GM21723 (cell line): ENCODE measurements around the gene CFAP100.

Experiments used
- ATAC-seq: cut with Tn5 transposase; IDR thresholded peaks from one replicate; pipeline ENCODE4 v1.9.1; 2021; ENCODE audit warnings: mild to moderate bottlenecking, moderate library complexity; ENCODE audit not compliant: unreplicated experiment

Gene CFAP100

DNA sequence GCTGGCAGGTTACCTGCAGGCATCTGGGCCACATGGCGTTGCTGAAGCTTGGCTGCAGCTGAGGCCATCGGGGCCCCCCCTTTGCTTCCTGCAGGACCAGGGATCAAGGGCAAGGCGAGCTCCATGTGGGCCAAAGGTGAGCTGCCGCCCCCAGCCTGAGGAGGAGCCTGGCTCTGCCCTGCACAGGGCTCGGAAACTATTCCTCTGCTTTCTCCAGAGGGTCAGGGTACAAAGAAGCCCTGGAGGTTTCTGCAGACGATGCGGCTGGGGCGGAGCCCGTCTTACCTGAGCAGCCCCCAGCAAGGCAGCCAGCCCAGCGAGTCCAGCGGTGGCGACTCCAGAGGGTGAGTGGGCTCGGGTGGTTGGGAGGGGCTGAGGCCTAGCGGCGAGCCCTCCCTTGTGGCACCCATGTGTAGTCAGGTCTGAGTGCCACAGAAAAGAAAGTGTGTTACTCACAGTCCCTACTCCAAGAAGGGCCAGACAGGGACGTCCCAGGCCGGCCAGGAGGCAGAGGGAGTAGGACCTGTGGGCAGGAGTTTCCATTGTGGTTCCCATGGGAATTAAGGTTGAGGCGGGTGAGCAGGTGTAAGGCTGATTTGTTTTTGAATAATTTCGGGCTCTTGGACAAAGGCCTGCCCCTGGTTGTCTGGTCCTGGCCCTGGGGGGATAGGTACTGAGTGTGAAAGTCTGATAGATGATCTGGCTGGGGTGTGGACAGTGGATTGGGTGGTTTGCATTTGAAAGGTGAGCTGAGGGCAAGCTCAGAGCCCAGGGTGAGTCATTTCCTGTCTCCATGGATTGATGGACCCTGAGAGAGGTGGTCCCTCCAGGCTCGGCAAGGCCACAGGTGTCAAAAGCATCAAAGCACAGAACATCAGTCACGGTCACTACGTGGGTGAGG, 25.4 kb downstream of the CFAP100 start:
- no peak for ATAC-seq

DNA sequence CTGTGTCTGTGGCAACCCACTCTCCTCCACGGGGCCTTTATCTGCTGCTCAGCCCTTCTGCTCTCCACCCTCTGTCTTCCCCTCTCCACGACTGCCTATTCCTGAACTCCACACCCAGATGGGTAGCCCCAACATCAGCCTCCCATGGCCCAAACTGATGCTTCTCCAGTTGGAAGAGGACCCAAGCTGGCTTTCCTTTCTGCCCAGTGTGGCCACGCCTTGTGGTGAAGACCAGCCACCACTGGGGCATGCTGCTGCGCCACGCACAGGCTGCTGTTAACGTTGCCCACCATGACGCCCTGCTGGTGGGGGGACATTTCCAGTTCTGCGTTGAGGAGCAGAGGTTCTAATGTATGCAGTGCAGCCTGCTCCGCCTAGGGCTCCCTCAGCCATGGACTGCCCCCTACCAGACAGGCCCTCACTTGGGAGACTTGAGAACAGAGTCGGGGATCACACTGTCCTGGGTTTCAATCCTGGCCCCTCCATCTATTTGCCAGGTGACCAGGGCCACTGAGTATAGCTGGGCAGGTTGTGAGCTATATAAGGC, 26.9 kb downstream of the CFAP100 start:
- ATAC-seq: no peak

DNA sequence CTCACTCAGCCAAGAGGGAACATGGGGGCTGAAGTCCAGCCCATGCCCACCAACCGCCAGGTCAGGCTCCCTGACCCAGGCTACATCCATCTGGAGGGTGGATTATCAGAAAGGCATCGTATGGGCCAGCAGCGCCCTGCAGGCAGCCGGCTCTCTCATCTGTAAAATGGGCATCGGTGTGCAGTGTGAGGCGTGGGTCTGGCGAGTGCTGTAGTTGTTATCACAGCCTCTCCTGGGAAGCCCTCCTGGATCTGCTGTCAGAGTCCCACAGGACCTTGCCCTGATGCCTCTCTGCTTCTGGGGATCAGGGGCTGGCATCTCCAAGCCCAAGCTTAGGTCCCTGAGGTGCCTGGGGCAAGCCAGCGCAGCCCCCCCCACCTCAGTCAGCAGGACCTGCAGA, 27.4 kb downstream of the CFAP100 start:
- ATAC-seq: no peak

DNA sequence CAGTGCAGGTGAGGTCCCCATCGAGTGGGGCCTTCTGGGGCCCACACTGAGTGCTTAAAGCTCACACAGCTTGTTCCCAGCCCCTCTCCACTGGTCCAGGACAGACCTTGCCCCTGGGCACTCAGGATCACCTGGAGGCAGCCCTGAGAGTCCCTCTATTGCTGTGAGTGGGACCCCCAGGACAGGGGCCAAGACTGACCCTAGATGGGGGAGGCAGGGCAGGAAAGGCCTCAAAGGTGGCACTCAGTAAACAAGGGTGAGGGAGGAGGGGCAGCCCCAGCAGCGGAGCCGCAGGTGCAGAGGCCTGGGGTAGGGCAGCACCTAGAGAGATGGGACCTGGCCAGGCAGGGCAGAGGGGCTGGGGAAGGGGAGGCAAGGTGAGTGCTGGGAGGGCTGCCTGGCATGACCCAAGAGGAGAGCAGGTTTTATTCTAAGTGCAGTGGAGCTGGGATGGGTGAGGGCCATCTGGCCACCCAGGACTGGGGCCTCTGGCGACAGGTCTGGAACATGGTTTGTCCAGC, 27.9 kb downstream of the CFAP100 start:
- ATAC-seq: no peak

DNA sequence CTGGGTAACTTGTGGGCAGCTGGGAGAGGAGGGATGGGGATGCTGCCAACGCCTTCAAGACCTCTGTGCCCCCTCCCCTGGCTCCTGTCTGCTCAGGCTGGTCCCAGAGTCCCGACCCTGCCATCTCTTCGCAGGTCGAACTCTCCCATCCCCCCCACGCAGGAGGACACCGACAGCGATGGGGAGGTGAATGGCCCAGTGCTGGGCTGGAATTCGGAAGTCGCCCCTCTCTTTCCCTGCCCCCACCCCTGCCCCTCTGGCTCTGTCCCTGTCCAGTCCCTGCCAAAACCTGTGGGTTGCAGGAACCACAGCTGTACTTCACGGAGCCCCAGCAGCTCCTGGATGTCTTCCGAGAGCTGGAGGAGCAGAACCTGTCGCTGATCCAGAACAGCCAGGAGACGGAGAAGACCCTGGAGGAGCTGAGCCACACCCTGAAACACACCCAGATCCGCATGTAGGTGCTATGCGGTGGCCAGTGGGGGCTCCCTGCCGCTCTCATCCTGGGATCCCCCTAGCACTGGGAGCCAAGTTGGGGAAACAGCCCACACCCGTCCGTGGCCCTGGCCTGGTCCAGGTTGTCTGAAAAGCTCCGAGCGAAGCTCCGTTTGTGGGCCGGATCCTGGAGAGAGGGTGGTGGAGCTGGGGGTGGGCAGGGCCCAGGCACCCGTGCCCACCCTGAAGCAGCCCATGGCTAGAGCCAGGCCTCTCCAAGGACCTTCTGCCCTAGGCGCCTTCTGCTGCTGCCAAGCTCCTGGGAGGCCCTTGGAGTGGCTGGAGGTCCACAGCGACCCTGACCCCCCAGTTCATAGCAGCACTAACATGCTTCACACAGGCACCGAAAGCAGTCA, 28.7 kb downstream of the CFAP100 start:
- no peak for ATAC-seq

DNA sequence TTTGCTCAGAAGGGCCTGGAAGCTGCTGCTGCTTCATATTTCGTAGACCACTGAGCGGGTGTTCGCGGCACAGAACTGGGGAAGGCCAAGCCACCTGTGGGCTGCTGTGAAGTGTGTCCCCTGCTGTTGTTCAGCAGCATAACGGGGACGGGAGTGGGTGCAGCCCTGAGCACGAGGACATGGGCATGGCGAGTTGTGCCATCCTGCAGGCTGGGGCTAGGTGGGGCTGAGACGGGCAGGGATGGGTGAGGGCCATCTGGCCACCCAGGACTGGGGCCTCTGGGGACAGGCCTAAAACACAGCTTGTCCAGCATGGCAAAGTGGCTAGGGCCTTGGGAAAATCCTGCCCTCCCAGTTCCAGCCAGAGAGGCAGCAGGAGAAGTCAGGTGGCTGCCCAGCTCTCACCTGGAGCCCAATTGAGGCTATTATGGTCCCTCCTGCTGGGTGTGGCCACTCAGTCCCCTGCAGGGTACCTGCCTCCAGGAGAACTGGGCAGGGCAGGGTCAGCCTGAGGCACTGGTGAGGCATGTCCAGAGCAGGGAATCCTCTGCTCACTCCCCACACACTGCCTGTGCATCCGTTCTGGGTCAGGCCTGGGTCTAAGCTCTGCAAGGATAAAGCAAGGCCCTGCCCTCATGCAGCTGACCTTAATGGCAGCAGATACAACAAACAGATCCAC, 29.5 kb downstream of the CFAP100 start:
- ATAC-seq: no peak

DNA sequence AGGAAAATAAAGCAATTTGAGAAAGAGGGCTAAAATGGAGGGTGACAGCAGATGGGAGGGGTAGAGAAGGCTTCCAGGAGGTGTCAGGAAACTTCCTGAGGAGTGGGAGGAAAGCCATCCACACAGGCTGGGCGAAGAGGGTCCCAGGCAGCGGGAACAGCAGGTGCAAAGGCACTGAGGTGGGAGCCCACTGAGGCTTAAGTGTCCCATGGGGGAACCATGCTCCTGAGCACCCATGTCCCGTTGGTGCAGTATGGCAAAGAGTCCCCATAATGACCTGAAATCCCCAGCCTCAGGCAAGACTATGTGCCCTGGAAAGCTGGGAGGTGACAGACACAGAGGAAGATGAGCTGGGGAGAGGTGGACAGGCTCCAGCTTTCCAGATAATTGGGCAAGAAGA, 30.0 kb downstream of the CFAP100 start:
- ATAC-seq: no peak

DNA sequence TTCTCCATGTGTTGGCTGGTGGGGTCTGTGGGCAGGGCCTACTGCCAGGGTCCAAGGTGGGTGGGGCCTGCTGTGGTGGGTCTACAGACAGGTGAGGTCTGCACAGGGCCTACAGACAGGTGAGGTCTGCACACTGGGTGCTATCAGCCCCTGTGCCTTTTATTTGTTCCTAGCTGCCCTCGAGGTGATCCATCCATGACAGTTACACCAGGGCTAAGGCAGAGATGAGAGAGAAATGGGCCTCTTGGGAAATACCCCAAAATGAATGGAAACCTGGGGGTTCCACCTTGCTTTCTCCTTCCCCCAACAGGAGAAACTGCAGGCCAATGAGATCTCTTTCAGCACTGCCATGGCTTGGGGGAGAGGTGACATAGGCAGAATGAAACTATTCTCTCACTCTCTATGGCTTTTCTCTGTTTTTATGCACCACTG, 36.4 kb downstream of the CFAP100 start:
- peak; percentile 80 for ATAC-seq

DNA sequence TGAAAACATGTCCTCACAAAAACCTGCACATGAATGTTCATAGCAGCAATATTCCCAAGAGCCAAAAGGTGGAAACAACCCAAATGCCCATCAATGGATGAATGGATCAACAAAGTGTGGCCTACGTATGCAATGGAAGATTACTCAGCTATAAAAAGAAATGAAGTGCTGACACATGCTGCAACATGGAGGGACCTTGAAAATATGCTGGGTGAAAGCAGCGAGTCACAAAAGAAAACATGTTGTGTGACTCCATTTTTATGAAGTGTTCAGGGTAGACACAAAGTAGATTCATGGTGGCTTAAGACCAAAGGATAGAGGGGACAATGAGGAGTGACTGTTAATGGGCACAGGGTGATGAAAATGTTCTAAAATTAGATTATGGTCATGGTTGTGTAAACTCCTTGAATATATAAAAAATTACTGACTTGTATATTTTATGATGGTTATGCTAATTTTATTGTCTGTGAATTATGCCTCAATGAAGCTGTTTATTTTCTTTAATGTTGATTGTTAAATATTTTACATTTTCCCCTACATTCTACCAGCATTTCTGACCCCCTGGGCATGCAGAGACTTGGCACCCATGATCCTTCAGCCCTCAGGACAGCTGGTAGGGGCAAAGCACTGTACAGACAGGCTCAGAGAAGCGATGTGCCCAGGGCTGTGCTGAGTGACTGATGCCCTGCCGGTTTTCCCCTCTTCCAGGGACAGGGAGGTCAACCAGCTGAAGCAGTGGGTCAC, 37.8 kb downstream of the CFAP100 start:
- no peak for ATAC-seq

DNA sequence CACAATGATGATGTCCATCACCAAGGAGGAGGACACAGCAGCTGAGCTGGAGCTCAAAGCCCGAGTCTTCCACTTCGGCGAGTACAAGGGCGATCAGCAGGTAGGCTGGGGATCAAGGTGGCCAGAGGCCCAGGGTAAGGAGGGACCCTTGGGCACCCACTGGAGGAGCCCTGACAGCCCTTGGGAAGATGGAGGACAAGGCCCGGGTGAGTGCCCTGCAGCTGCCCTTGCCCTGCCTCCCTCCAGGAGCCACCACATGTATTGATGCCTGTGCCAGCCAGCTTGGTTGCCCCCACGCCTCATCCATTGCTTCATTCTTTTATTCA, 38.4 kb downstream of the CFAP100 start:
- ATAC-seq: no peak

DNA sequence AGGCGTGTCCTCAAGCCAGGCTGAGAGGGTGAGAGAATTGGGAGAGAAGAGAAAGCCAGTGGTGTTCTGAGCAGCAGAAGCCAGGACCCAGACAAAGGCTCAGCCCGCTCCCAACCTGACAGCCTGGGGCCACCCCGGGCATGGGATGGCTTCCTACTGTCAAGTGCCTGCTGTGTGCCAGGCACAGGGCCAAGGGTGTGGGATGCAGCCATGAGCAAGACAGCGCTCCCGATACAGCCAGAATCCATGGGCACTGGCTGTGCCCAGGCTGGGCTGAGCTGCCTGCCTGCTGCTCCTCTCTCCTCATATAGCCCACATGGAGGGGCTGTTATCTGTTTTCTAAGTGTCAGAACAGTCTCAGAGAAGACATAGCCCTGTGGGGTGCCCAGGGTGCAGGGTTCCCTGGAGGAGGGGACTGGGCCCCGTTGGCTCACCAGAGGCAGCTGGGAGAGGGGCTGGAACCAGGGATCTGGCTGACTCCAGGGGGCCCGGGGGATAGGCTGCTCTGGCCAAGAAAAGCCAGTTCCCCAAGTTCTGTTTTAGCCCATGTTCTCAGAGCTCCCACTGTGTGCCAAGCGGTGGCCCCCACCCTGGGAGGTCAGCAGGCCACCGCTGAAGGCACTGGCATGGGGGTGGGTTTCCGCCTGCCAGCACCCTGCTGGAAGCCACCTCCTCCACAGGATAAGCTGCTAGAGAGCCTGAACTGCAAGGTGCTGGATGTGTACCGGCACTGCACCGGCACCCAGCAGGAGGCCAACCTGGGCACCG, 39.0 kb downstream of the CFAP100 start:
- no peak for ATAC-seq

DNA sequence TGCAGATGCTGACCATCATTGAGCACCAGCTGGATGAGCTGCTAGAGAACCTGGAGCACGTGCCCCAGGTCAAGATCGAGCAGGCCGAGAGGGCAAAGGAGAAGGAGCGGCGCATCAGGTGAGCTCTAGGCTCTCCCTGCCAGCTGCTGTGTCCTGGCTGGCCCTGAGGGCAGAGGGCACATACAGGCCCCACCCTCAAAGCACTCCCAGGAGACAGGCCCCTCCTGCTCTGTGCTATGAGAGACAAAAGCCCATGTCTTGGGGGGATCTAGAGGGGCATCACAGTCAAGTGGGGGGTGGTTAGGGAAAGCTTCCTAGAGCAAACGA, 39.5 kb downstream of the CFAP100 start:
- ATAC-seq: no peak

DNA sequence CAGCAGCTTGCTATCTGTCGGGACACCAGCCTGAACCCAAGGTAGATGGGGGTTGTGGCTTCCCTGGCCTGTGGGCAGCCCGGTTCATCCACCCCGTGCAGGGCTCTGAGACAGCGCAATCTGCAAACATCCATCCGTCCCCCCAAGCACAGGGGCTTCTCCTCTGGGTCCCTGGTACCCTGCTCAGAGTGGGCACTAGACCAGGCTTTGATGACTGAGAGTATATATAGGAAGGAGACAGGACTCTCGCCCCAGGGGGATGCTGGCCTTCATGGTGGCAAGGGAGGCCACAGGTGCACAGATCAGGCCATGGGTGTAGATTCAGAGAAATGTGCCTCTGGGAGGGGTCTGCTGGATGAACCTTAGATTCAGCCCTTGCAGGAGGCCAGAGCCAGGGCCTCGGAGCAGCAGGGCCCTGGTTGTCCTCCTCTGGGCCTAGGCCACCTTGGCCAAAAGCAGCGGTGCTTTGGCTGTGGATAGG, 40.3 kb downstream of the CFAP100 start:
- ATAC-seq: no peak

DNA sequence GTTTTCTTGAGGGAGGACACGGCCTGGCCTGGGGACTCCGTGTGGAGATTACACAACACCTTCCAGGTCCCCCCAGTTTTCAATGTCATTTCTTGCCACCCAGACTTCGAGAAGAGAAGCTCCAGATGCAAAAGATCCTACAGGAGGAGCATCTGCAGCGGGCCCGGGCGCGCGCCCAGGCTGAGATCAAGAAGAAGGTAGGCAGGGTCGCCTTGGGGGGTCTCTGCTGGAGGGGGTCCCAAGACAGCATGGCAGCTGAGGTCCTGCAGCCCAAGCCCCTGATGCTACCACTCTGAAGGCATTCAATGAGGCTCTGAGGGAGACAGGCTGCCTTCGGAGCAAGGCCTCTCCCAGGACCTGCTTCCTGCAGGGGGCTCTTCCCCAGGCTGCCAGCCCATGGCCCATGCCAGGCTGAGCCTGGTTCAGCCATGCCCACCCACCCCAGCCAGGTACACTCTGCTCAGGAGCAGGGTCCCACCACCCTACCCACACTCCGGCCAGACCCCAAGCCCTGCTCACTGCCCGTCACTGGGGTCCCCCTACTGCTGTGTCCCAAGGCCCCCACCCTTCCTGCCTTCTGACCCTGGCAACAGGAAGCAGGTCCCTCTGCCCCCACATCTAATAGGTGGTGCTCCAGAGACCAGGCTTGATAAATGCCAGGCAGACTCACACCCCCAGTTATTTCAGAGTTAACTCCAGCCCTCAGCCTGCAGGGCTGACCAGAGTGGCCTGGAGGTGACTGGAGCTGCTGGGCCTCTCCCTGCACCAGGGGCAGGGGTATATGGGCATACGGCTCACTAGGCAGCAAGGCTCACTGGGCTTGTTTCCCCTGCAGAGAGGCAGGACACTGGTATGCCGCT, 41.0 kb downstream of the CFAP100 start:
- no peak for ATAC-seq

DNA sequence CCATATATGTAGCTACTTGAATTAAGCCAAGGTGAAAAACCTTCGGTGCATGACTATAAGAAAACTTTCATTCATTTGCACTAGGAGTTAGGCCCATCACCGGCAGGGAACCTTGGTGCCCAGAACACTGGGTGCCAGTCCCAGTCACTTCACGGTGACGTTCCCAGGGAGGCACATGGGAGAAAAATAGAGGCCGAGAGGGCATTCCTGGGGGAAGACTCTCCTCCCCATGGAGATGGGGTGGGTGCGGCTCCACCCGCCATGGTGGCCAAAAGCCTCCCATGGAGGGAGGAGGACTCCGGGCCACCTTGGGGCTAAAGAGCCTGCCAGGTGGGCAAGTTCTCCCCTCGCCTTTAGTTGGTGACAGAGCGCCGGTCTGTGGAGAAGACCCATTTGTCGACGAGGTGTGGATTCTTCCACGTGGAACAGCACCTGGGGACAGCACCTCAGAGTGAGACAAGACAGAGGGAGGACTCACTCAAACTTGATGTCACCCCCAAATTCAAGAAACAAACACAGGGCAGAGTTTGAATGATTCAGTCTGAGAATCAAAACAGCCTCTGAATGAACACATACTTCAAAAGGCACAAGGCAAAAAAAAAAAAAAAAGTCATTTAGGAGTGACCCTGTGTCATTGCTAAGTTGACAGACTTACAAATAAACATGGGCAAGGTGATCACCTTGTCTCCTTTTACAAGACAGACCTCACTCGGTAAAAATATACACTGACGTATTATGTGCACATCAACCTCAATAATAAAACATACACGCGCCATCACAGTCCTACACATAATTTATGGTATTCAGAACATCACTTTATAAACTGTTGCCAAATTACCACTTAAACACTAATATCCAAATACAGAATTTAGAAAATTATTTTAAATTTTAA, 42.4 kb downstream of the CFAP100 start:
- ATAC-seq: no peak

DNA sequence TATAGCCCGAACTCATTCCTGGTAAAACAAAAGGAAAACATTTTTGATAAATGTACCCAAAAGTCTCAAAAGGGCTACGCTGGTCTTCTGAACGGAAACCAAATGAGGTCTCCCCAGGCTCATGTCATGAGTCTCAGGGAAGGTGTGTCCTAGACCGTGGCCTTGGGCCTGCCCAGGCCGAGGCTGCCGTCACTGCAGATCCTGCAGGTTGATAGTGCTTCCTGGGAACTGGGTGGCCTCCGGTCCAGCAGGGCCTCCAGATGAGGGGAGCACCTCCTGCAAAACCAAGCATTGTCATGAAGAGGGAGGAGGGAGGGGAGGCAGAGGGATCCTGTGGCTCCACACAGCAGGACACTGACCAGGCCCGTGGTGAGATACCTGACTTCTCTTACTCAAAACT, 43.5 kb downstream of the CFAP100 start:
- ATAC-seq: no peak

DNA sequence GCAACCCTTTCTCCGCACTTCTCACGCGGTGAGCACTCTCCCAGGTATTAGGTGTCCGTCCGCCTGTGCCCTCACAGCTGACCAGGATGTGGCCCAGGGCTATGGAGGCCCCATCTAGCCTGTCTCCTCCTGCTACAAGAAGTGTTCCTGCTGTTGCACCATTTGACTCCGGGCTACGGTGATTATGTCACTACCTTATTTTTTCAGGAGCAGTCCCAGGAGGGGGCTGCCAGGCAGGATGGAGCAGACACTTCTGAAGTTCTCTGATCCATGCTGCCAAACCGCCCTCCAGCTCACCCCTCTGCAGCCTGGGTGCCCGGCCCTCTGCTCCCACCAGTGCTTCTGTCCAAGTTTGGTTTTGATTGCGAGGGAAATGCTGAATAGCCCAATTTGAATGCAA, 44.0 kb downstream of the CFAP100 start:
- ATAC-seq: no peak
